ENCODE measurements around the gene DSP.

The DSP gene, protein sequence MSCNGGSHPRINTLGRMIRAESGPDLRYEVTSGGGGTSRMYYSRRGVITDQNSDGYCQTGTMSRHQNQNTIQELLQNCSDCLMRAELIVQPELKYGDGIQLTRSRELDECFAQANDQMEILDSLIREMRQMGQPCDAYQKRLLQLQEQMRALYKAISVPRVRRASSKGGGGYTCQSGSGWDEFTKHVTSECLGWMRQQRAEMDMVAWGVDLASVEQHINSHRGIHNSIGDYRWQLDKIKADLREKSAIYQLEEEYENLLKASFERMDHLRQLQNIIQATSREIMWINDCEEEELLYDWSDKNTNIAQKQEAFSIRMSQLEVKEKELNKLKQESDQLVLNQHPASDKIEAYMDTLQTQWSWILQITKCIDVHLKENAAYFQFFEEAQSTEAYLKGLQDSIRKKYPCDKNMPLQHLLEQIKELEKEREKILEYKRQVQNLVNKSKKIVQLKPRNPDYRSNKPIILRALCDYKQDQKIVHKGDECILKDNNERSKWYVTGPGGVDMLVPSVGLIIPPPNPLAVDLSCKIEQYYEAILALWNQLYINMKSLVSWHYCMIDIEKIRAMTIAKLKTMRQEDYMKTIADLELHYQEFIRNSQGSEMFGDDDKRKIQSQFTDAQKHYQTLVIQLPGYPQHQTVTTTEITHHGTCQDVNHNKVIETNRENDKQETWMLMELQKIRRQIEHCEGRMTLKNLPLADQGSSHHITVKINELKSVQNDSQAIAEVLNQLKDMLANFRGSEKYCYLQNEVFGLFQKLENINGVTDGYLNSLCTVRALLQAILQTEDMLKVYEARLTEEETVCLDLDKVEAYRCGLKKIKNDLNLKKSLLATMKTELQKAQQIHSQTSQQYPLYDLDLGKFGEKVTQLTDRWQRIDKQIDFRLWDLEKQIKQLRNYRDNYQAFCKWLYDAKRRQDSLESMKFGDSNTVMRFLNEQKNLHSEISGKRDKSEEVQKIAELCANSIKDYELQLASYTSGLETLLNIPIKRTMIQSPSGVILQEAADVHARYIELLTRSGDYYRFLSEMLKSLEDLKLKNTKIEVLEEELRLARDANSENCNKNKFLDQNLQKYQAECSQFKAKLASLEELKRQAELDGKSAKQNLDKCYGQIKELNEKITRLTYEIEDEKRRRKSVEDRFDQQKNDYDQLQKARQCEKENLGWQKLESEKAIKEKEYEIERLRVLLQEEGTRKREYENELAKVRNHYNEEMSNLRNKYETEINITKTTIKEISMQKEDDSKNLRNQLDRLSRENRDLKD (N-terminal part only)

DNA sequence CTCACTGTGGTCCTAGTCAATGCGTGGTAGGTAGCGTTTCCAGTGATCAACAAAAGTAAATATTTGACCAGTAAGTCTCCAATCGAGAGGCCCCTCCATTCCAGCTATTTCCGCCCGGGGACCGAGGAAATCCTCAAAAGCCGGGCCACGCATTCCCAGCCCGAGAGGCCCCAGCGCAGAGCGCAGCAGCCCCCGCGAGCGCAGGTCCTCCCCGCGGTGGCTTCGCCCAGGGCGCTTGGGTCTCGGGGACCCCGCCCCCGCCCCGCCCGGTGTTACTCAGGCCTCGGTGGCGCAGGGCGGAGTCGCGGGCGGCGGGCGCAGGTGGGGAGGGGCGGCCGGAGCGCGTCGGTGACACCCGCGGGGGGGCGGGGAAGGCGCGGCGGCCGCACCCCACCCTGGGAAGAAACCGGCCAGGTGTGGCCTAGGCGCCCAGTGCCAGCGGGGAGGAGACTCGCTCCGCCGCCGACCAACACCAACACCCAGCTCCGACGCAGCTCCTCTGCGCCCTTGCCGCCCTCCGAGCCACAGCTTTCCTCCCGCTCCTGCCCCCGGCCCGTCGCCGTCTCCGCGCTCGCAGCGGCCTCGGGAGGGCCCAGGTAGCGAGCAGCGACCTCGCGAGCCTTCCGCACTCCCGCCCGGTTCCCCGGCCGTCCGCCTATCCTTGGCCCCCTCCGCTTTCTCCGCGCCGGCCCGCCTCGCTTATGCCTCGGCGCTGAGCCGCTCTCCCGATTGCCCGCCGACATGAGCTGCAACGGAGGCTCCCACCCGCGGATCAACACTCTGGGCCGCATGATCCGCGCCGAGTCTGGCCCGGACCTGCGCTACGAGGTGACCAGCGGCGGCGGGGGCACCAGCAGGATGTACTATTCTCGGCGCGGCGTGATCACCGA lies at the start of gene DSP:
Gene DSP, plus strand, starts transcription at position 497 of the 890 bp plus-strand sequence. Its CDS starts 245 bp downstream, at position 742.
- Mint-ChIP-seq H3K27me3 (peaks cover 90% of the 10 kb centered on the region), H3K27ac (no peak within 1 kb of the TSS), H3K4me3 (peak within 1 kb of the TSS; percentile 80), H3K9me3 (no peaks in the 10 kb centered on the region), H3K36me3 (no peaks in the 10 kb centered on the region), H3K4me1 (peaks cover 19% of the 10 kb centered on the region)
- peak; percentile 68 for ATAC-seq

DNA sequence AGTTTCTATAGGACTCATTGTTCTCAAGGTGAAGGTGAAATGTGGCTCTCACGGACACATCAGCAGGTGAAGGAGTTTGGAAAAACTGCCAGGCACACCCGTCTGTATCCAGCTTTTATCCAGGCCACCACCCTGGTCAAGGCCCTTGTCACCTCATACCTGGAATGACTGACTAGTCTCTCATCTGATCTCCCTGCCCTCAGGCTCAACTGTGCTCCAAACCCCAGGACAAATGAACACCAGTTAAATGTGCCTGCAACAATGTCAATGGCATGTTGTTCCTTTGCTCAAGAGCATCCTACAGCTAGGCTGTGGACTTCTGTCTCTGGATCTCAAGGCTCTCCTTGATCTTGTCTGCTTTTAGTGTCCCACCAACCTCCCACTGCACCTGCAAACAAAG lies 47.6 kb upstream of the DSP start:
- H3K27me3 Mint-ChIP-seq = peaks cover 53% of the 10 kb centered on the region
- no peak overlapping the region for H3K27ac Mint-ChIP-seq
- no peak overlapping the region for H3K4me3 Mint-ChIP-seq
- H3K4me1 Mint-ChIP-seq = no peaks in the 10 kb centered on the region
- ATAC-seq = no peak
- H3K36me3 Mint-ChIP-seq = no peaks in the 10 kb centered on the region
- peaks cover 2% of the 10 kb centered on the region for H3K9me3 Mint-ChIP-seq

DNA sequence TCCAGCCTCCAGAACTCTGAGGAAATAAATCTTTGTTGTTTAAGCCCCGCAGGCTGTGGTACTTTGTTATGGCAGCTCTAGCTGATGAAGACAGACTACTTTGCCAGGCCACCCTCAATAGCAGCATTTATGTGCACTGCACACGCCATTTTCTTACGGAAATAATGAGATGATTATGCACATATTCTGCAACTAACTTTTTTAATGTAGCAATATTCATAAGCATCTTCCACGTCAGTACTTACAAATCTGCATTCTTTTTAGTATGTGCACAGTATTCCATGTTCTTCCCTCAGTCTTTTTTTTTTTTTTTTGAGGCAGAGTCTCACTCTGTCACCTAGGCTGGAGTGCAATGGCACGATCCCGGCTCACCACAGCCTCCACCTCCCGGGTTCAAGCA lies 46.8 kb upstream of the DSP start:
- no peak for ATAC-seq
- Mint-ChIP-seq H3K36me3 (no peaks in the 10 kb centered on the region), H3K27ac (no peak overlapping the region), H3K4me3 (no peak overlapping the region), H3K9me3 (peaks cover 2% of the 10 kb centered on the region), H3K27me3 (peaks cover 47% of the 10 kb centered on the region), H3K4me1 (no peaks in the 10 kb centered on the region)

DNA sequence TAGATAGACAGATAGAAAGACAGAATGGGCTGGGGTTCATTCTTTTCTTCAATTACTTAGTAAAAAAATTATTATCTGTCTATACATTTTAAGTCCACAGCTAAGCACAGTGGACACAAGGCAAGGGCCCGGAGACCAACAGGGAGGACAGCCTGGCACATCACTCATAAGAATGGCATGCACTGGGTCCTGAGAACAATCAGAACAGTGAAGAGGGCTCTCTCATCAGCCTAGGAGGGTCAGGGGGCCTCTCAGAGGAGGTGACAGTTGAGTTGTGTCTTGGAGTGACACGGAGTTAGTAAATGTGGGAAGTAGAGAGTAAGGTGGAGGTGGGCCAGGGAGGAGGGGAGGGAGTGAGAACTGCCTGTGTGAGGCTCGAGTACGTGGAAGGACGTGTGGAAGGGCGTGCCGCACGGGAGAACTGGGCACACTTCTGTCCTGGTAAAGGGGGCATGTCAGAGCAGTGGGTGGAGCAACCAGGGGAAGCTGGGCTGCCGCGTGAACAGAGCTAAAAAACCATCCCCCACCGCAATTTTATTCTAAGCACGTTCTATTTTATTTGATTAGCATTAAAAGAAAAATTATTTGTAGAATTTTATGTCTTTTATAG lies 45.1 kb upstream of the DSP start:
- H3K4me3 Mint-ChIP-seq = no peak overlapping the region
- H3K27me3 Mint-ChIP-seq = peaks cover 64% of the 10 kb centered on the region
- H3K27ac Mint-ChIP-seq = no peak overlapping the region
- H3K4me1 Mint-ChIP-seq = no peaks in the 10 kb centered on the region
- no peaks in the 10 kb centered on the region for H3K36me3 Mint-ChIP-seq
- peaks cover 2% of the 10 kb centered on the region for H3K9me3 Mint-ChIP-seq
- no peak for ATAC-seq

DNA sequence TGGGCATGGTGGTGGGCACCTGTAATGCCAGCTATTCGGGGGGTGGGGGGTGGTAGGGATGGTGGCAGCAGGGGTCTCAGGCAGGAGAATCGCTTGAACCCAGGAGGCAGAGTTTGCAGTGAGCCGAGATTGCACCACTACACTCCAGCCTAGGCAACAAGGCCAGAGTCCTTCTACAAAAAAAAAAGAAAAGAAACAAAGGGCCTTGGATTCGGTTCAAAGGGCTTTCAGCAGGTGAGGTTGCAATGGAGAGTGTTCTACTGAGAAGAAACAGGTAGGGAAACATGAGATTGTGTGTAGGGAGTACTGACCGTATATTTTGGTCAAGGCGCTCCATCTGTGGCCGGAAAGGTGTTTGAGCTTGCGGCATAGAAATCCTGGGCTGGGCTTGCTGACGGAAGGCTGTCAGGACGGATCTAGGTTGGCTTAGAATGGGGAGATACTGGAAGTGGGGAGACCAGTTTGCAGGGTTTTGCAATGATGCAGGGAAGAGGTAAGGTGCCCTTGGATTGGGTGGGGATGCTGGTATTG lies 40.7 kb upstream of the DSP start:
- Mint-ChIP-seq H3K4me1 (peaks cover 8% of the 10 kb centered on the region), H3K4me3 (no peak overlapping the region), H3K36me3 (no peaks in the 10 kb centered on the region), H3K9me3 (no peaks in the 10 kb centered on the region), H3K27ac (no peak overlapping the region), H3K27me3 (peaks cover 46% of the 10 kb centered on the region)
- ATAC-seq = no peak

DNA sequence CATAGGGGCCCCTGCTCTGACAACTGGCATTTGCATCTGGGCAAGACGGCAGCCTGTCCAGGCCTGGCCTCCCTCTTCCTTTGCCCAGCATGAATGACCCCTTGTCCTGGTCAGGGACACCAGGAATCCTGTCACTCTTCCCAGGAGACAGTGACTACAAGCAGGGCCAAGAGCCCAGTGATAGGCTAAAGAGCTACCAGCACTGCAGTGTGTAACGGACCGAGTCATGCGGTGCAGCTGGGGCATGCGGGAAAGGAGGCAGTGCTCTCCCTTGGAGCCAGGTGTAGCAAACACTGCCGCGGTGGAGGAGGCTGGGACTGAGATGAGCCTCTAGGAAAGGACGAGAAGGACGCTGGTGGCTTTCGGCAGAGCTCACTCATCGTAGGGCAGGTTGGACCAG lies 38.7 kb upstream of the DSP start:
- Mint-ChIP-seq H3K4me3 (no peak overlapping the region), H3K27me3 (peaks cover 45% of the 10 kb centered on the region), H3K36me3 (no peaks in the 10 kb centered on the region), H3K27ac (no peak overlapping the region), H3K4me1 (peaks cover 11% of the 10 kb centered on the region), H3K9me3 (no peaks in the 10 kb centered on the region)
- no peak for ATAC-seq

DNA sequence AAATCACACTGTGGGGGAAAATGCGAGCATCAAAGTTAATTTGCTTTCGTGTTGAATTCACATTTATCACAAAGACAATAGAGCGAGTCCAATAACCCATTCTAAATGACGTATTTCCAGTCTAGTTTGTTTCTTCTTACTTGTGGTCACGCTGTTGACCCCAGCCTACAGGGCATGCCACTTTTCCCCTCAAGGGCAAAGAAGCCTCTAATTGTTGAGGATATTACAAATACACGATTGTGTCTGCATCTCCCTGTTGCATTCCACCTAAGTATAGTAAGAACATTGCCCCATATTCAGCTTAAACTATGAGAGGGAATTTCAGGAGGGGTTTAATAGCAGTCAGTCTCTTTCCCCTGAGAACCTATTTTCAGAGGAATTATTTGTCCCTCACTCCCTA lies 37.4 kb upstream of the DSP start:
- Mint-ChIP-seq H3K9me3 (no peaks in the 10 kb centered on the region), H3K36me3 (no peaks in the 10 kb centered on the region), H3K27ac (no peak overlapping the region), H3K27me3 (peaks cover 45% of the 10 kb centered on the region), H3K4me1 (peaks cover 11% of the 10 kb centered on the region), H3K4me3 (no peak overlapping the region)
- no peak for ATAC-seq

DNA sequence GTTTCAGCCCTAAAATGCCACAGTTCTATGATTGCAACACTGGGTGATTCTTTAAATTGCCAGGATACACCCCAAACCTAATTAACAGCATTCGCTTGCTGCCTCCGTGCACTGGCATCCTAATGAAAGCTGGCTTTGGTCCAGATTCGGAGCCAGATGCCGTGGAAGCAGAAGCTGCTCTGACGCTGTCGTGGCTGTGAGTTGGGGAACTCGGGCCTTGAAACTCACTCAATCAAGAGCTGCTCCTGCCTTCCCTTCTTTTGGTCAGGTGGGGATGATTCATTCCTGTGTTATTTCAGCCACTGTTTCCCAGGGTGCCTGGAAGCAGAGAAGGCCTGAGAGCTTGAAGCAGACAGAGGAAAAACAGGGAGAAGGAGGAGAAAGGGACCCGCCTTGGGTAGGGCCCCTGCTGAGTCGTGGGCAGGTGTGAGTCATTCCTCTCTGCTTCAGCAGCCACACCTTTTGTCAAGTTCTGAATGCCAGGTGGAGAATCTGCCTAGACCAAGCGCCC lies 36.2 kb upstream of the DSP start:
- H3K27me3 Mint-ChIP-seq = peaks cover 39% of the 10 kb centered on the region
- no peaks in the 10 kb centered on the region for H3K36me3 Mint-ChIP-seq
- no peaks in the 10 kb centered on the region for H3K9me3 Mint-ChIP-seq
- no peak overlapping the region for H3K27ac Mint-ChIP-seq
- peak; percentile 74 for ATAC-seq
- no peak overlapping the region for H3K4me3 Mint-ChIP-seq
- H3K4me1 Mint-ChIP-seq = peaks cover 11% of the 10 kb centered on the region

DNA sequence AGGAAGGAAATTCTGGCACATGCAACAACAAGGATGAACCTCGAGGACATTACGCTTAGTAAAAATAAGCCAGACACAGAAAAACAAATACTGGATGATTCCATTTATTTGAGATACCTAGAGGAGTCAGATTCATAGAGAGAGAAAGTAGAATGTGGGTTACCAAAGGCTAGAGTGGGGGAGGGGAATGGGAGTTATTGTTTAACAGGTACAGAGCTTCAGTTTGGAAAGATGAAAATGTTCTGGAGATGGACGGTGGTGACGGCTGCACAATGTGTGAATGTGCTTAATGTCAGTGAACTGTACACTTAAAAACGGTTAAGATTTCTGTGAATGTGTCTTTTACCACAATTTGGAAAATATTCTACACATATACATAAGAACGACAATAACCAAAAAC lies 33.9 kb upstream of the DSP start:
- peaks cover 11% of the 10 kb centered on the region for H3K4me1 Mint-ChIP-seq
- H3K9me3 Mint-ChIP-seq = no peaks in the 10 kb centered on the region
- ATAC-seq = no peak

DNA sequence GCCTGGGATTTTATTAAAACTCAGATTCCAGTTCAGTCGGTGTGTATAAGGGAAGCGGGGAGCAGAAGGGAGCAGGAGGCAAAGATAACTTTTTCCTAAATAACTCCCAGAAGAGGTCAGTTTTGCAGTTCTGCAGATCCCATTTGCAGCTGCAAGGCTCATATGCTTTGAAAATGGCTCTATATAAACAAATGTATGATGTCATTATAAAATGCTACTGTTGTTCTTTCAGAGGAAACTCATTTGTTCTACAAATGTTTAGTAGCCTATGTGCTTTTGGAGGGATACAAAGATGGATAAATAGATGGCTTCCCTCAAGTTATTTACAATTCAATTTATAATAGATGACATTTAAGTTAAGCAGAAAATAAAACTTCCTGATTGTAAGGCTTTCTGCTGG lies 29.2 kb upstream of the DSP start:
- no peak overlapping the region for H3K4me3 Mint-ChIP-seq
- H3K4me1 Mint-ChIP-seq = no peaks in the 10 kb centered on the region
- no peak overlapping the region for H3K27ac Mint-ChIP-seq
- no peaks in the 10 kb centered on the region for H3K36me3 Mint-ChIP-seq
- ATAC-seq = no peak
- H3K9me3 Mint-ChIP-seq = no peaks in the 10 kb centered on the region
- peaks cover 12% of the 10 kb centered on the region for H3K27me3 Mint-ChIP-seq

More for the DNA sequence above, 33.9 kb upstream of the DSP start:
- H3K27ac Mint-ChIP-seq = no peak overlapping the region
- H3K27me3 Mint-ChIP-seq = peaks cover 26% of the 10 kb centered on the region
- H3K4me3 Mint-ChIP-seq = no peak overlapping the region
- no peaks in the 10 kb centered on the region for H3K36me3 Mint-ChIP-seq

DNA sequence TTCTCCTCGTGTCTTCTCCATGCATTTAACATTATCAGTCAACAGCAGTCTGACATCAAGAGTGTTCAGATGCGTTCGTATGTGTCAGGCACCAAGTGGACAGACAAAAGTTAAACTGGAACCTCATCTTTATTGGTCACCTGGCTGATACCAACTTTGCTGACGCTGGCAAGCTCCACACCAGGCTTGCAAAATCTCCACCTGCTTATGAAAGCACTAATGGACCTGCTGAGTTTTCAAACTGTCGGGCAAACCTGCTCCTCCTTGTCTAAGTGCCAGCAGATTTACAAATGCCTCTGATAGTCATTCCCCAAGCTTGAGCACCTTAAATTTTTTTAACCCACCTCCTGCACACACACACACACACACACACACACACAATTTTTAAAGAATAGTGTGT lies 27.9 kb upstream of the DSP start:
- ATAC-seq = no peak
- peaks cover 18% of the 10 kb centered on the region for H3K27me3 Mint-ChIP-seq
- no peaks in the 10 kb centered on the region for H3K4me1 Mint-ChIP-seq
- no peak overlapping the region for H3K27ac Mint-ChIP-seq
- H3K36me3 Mint-ChIP-seq = no peaks in the 10 kb centered on the region
- no peaks in the 10 kb centered on the region for H3K9me3 Mint-ChIP-seq
- H3K4me3 Mint-ChIP-seq = no peak overlapping the region

DNA sequence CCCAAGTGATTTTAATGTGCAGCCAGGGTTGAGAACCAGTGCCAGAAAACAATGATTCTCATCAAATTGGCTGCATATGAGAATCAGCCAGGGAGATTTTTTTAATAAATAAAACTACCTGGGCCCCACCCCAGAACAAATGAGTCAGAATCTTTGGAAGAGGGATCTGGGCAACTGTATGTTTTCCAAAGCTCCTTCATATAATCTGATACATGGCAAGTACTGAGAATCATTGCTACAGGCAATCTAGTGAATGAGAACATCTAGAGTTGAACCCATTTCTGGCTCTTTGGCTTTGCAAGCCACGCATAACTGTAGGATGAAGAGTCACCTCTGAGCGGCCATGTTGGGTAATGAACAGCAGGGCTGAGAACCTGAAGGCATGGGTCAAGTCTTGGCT lies 26.1 kb upstream of the DSP start:
- no peaks in the 10 kb centered on the region for H3K4me1 Mint-ChIP-seq
- H3K4me3 Mint-ChIP-seq = no peak overlapping the region
- no peak for ATAC-seq
- H3K36me3 Mint-ChIP-seq = no peaks in the 10 kb centered on the region
- H3K27me3 Mint-ChIP-seq = peaks cover 32% of the 10 kb centered on the region
- H3K27ac Mint-ChIP-seq = no peak overlapping the region
- no peaks in the 10 kb centered on the region for H3K9me3 Mint-ChIP-seq

DNA sequence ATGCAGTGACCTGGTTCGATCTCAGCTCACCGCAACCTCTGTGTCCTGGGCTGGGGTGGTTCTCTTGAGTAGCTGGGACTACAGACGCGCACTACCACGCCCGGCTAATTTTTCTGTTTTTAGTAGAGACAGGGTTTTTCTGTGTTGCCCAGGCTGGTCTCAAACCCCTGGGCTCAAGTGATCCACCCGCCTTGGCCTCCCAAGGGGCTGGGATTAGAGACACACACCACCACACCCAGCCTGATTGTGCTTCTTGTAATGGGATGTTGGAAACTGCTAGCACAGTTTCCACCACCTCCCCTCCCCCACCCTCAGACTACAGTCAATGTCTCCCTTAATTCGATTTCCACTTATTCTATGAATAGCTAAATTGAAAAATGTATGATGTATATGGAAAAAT lies 22.6 kb upstream of the DSP start:
- no peak overlapping the region for H3K4me3 Mint-ChIP-seq
- ATAC-seq = no peak
- H3K27ac Mint-ChIP-seq = no peak overlapping the region
- H3K9me3 Mint-ChIP-seq = no peaks in the 10 kb centered on the region
- H3K27me3 Mint-ChIP-seq = peaks cover 40% of the 10 kb centered on the region
- peaks cover 6% of the 10 kb centered on the region for H3K4me1 Mint-ChIP-seq
- H3K36me3 Mint-ChIP-seq = no peaks in the 10 kb centered on the region

DNA sequence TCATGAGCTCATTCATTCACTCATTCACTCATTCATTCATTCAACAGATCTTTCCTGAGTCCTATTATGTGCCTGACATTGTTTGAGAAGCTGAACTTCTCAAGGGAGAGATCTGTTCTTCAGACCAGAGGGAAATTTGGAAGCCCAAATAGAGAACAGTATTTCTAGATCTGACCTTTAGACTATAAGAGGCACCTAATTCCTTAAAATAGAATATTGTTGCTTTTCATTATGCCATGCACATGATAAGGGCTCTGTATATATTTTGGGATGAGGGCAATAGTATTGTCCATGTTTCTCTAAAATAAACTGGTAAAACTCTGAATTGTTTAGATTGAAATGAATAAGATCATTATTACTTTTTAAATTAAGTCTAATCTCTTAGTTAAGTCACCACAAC lies 18.6 kb upstream of the DSP start:
- Mint-ChIP-seq H3K9me3 (no peaks in the 10 kb centered on the region), H3K4me1 (peaks cover 6% of the 10 kb centered on the region), H3K36me3 (no peaks in the 10 kb centered on the region), H3K27me3 (peaks cover 72% of the 10 kb centered on the region), H3K27ac (no peak overlapping the region), H3K4me3 (no peak overlapping the region)
- no peak for ATAC-seq
